ENCODE measurements around the gene FGD3.

Gene FGD3

GRCh38 chr9:93058355-93059010 is 111.2 kb downstream of the FGD3 start, which contains the start of gene SUSD3:
TSS of gene SUSD3 (plus strand) at chr9:93058701. CDS start at chr9:93058743, 42 bp downstream.
- DNase-seq = no peak

GRCh38 chr9:93059011-93059714 is 111.8 kb downstream of the FGD3 start:
- no peak for DNase-seq

DNA sequence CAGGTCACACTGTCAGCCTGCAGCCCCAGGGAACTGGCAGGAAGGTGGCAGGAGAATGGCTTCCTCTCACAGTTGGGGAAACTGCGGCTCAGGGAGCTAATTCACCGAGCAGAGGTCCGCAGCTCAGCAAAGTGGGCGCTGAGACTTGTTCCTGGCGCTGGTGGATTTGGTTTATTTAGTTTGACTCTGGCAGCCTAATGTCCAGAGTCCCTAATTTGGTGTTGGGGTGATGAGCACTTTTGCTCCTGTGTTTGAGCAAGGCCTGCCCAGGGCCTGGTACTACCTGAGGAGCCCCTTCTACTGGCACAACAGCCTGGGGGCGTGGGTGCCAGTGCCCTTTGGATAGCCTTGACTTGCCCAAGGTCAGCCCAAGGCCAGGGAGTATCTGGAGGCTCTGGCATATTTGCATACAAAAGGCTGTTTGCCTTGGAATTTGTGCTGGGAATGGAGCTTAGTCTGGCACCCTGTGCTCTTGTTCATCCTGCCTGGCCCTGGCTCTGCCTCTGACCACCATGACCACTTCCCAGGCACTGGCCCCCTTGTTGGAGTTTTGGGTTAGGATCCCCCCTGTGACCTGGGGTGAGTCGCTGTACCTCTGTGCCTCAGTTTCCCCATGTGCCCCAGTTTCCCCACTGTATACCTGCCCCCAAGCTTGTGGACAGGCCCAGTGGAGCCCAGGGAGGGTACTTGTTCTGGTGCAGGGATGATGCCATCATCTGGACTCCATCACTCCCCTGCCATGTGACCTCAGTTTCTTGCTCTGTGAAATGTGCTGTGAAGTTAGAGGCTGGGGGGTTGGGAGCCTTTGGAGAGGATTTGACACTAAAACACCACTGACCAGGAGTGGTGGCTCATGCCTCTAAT is 112.6 kb downstream of the FGD3 start:
- no peak for DNase-seq

DNA sequence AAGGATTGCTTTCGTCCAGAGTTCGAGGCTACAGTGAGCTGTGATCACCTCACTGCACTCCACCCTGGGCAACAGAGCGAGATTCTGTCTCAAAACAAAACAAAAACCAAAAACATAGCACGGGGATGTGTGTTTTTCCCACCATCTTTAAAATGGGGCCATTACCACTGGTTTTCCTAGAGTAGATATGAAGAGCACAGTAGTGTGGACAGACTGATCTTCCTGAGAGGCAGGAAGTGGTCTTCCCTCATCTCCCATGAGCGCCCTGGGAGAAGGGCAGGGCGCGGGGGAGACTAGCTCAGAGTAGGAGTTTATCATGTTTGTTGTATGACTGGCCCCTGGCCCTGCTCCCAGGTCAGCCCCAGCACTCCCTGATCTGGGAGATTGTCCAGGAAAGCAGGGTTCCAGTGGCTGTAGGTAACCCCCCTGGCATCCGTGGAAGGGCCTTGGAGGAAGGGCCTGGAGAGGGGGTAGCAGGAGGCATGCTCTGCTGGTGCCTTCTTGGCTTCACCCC is 113.5 kb downstream of the FGD3 start:
- DNase-seq = no peak

DNA sequence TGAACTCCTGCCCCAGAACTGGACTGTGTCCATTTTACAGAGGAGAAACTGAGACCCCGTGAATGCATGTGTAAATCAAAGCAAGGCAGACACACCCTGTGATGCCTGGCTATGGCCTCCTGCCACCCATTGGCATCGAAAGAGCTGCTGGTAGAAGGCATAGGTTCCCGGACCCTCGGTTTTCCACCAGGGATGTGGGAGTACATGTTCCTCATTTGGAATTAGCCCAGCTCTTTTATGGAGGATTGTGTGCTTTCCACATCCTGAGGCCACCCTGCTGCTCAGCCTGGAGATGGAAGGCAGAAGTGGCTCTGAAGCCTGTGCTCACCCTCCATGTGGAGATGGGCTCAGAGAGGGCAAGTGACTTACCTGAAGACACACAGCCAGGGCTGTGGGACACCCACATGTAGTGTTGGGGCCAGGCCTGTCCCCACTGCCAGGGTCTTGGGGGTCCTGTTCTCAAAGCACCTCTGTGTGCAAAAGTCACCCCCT is 114.0 kb downstream of the FGD3 start:
- DNase-seq = no peak

DNA sequence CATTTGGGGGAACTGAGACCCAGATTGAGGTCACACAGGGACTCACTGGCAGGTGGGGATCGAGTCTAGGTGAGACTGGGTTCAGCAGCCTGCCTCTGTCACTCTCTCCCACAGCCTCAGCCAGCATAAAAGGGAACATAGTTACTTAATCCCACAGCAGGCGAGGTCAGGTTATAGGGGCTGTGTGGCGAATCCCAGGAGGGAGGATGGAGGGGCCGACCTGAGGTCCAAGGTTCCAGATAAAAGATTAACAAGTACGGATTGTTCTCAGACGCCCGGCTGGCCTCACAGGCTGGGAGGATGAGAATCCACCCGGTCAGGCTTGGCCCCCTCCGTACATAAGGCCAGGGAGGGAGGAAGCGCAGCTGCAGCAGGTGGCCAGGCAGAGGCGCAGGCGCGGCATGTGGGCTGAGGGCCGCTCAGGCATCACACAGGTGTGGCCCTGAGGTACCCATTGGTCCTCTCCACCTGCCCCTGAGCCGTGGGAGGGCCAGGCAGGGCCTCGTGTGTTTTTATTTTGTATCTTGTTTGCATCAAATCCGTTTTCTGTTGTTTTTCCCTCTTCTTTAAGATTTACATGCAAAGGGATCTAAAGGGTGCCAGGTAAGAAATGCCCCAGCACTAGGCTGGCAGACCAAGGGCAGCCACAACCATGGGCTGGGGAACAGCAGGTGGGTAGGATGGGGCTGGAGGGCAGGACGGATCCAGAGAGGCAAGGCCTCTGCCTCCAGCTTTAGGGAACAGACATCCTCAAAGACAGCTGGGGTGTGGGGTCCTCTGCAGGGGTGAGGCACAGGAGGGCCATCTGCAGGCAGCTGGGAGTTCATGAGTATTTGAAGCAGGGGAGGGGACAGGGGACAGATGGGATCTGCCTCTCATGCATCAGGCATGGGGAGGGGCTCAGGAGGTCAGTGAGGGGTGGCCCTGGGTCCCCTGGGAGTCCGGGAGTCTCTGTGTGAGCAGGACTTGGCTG is 114.8 kb downstream of the FGD3 start:
- DNase-seq = no peak

DNA sequence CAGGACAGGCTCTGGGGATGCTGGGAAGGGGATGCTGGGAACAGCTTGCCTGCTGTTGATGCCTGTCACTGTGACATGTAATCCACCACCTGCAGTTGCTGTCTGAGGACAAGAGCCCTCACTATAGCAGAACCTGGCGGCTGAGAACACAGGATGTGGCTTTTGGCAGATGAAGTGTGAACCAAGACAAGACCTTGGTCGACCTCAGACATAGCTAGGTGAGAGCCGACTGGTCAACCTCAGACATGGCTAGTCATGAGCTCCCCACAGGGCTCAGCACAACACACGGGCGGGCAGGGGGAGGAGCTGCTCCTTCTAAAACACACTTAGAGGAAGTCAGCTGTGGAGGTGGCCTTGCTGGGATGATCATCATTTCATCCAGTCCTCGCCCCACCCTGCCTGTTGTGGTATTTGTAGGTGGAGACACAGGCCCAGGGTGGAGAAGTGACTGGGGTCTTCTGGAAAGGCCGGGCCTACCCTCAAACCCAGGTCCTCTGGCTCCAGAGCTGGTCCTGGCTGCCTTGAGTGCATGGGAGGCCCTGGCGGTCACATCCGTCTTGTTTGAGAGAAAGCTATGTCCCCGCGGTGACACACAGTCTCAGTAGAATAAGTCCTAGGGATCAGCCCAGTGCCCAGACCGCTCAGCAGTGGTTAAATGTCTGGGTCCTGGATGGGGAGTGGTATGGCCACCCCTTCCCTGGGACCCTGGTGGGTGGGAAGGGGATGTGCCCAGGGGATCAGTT is 117.2 kb downstream of the FGD3 start:
- DNase-seq = no peak

DNA sequence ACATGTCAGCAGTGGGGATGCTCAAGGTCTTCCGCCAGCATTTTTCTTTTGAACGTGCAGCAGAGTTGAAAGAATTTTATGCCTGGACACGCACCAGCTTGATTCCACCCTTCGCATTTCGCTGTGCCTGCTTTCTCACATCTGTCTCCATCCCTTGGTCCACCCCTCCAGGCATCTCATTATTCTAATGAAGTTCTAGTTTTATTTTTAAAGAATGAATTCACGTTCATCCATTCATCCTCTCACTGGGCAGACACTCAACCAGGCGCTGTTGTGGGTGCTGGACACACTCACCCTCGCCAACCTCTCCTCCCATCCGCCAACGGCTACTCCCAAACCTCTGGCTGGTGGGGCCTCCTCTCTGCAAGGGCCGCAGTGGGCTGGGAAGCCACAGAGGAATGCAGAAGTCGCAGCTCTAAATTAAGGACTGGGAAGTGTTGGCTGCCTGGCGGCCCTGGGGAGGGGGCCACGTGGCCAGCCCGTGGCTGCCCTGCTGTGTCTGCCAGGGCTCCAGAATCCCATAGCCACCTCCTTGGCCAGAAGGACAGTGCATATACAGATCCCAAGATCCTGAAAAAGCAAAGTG is 117.9 kb downstream of the FGD3 start:
- no peak for DNase-seq

GRCh38 chr9:93066978-93067603 is 119.8 kb downstream of the FGD3 start:
- no peak for DNase-seq

GRCh38 chr9:93068956-93069355 is 121.6 kb downstream of the FGD3 start:
- DNase-seq = no peak

GRCh38 chr9:93071464-93071863 is 124.1 kb downstream of the FGD3 start:
- no peak for DNase-seq

DNA sequence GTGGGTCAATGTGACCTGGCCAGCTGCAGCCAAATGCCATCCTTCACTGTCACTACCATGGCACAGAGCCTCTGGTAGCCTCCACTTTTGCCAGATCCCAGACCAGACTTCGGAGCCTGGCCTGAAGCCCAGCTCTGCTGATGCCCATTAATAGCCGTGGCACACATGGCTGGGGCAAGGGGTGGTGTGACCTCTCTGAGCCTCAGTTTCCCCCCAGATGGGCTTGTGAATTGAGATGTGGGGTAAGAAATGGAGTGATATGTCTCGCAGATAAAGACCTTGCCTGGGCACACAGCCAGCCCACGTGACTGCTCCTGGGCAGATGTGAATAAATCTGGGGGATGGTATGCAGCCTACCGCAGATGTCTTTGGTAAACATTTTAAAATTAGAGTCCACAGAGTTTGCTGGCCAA is 125.1 kb downstream of the FGD3 start:
- peak; percentile 35 for DNase-seq

- DNase-seq = no peak
Observed at GRCh38 chr9:93076101-93076791, 128.9 kb downstream of the FGD3 start.

DNA sequence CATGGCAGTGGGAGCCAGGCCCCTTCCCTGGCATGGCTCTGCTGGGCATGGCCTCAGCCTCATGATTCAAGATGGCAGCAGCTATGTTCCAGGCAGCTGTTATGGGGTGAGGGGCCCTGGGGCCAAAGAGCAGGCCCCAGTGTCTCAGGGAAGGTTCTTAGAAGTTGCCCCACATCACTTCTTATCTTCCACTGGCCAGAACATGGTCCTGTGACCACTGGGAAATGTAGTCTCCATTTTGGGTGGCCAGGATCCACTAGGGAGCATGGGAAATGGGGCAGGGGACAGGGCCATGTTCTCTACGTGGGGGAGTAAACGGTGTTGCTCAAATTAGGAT is 129.4 kb downstream of the FGD3 start:
- no peak for DNase-seq

GRCh38 chr9:93077367-93077766 is 130.0 kb downstream of the FGD3 start:
- DNase-seq = no peak

GRCh38 chr9:93077811-93078210 is 130.5 kb downstream of the FGD3 start:
- DNase-seq = no peak

- no peak for DNase-seq
Observed at GRCh38 chr9:93079371-93079770, 132.0 kb downstream of the FGD3 start.

DNA sequence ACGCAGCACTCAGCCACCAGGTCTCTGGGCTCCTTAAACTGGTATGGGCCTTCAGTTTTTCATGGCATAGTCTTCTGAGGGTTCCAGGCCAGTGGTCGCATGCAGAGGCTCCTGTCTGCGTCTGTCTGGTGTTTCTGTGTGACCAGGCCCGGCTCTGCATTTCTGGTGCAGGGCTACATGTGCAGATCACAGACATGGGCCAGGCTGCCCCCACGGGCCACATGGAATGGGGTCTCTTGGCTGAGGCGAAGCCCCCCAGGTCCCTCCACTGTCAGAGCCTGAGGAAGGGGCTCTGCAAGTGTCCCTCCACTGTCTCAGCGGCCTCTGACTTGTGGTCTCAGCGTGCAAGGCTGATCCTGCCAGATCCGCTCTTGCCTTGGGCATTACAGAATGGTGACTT is 133.1 kb downstream of the FGD3 start:
- DNase-seq = no peak

DNA sequence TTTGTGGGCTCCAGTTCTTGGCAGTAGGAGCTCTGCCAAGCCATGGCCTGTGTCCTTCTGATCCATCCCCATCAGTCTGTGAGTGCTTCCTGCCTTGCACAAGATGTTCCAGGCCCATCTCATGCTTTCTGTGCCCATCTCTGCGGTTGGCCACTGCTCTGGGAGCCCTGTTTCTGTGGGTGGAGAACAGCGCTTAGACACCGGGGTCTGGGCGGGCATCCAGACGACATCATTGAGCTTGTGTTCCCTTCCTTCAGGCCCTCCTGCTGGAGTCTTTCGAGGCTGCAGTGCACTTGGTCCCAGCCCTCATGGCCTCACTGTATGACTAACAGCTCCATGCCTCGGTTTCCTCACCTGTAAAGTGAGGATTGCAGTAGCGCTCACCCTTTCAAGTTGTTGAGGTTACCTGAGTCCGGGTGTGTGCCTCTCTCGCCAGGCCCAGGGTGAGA is 133.8 kb downstream of the FGD3 start:
- DNase-seq = no peak

GRCh38 chr9:93081931-93082330 is 134.6 kb downstream of the FGD3 start:
- DNase-seq = no peak
